H9 (cell line): Measurements from ENCODE around the gene GJE1. TPM values are rescaled to one million over a fixed set of nuclear protein-coding genes. Genes with fewer than 3 reads are reported as not detected.

ENCODE experiments used
- DNase-seq: peaks from one replicate; pipeline ENCODE4 v3.0.0-alpha.2; 2017
- H2AFZ ChIP-seq: one replicate; pipeline ENCODE4 v1.6.1; 2013; ENCODE audit warnings: mild to moderate bottlenecking, low read length, control low read depth, moderate library complexity
- H2AK5ac ChIP-seq: 2 replicates; pipeline ENCODE4 v1.6.1; 2013; ENCODE audit warnings: low read length, control low read depth, mixed read lengths; ENCODE audit not compliant: insufficient read length
- H2BK120ac ChIP-seq: one replicate; pipeline ENCODE4 v1.6.1; 2013; ENCODE audit warnings: low read depth, mild to moderate bottlenecking, low read length, control low read depth, inconsistent platforms; ENCODE audit not compliant: poor library complexity, severe bottlenecking
- H2BK12ac ChIP-seq: 2 replicates; pipeline ENCODE4 v1.6.1; 2013; ENCODE audit warnings: low read length, control low read depth, mixed read lengths, low read depth; ENCODE audit not compliant: insufficient read length
- H2BK15ac ChIP-seq: 2 replicates; pipeline ENCODE4 v1.6.1; 2013; ENCODE audit warnings: low read depth, low read length, control low read depth
- H2BK20ac ChIP-seq: one replicate; pipeline ENCODE4 v1.6.1; 2013; ENCODE audit warnings: low read depth, mild to moderate bottlenecking, low read length, control low read depth, inconsistent platforms; ENCODE audit not compliant: poor library complexity, severe bottlenecking
- H2BK5ac ChIP-seq: 2 replicates; pipeline ENCODE4 v1.6.1; 2013; ENCODE audit warnings: low read length, control low read depth, mixed read lengths; ENCODE audit not compliant: insufficient read length
- H3K14ac ChIP-seq: 2 replicates; pipeline ENCODE4 v1.6.1; 2013; ENCODE audit warnings: low read length, control low read depth; ENCODE audit not compliant: insufficient read depth
- H3K18ac ChIP-seq: 2 replicates; pipeline ENCODE4 v1.6.1; 2013; ENCODE audit warnings: low read depth, mild to moderate bottlenecking, mixed read lengths, low read length, control low read depth; ENCODE audit not compliant: insufficient read length
- H3K23ac ChIP-seq: 2 replicates; pipeline ENCODE4 v1.6.1; 2013; ENCODE audit warnings: low read length, control low read depth, mixed read lengths, low read depth; ENCODE audit not compliant: insufficient read length
- H3K23me2 ChIP-seq: 2 replicates; pipeline ENCODE4 v1.6.1; 2013; ENCODE audit warnings: low read depth, mild to moderate bottlenecking, mixed read lengths, low read length, control low read depth; ENCODE audit not compliant: insufficient read length, poor library complexity, severe bottlenecking
- H3K27ac ChIP-seq: 2 replicates; pipeline ENCODE4 v1.5.1; 2013; ENCODE audit warnings: low read length, control low read depth, mixed read lengths, low read depth; ENCODE audit not compliant: insufficient read length
- H3K27me3 ChIP-seq: 2 replicates; pipeline ENCODE4 v1.6.1; 2013; ENCODE audit warnings: low read length, control low read depth, inconsistent platforms; ENCODE audit not compliant: insufficient read depth
- H3K4ac ChIP-seq: 2 replicates; pipeline ENCODE4 v1.6.1; 2013; ENCODE audit warnings: low read depth, mild to moderate bottlenecking, control low read depth, inconsistent platforms, low read length, moderate library complexity
- H3K4me1 ChIP-seq: 2 replicates; pipeline ENCODE4 v1.6.1; 2013; ENCODE audit warnings: low read length, control low read depth, inconsistent platforms; ENCODE audit not compliant: insufficient read depth
- H3K4me2 ChIP-seq: 2 replicates; pipeline ENCODE4 v1.6.1; 2013; ENCODE audit warnings: low read length, control low read depth, mixed read lengths; ENCODE audit not compliant: insufficient read length, insufficient read depth
- H3K56ac ChIP-seq: 2 replicates; pipeline ENCODE4 v1.6.1; 2013; ENCODE audit warnings: low read depth, mild to moderate bottlenecking, mixed read lengths, low read length, control low read depth; ENCODE audit not compliant: insufficient read length
- H3K79me1 ChIP-seq: 2 replicates; pipeline ENCODE4 v1.6.1; 2013; ENCODE audit warnings: low read depth, mild to moderate bottlenecking, moderate library complexity, low read length, control low read depth, inconsistent platforms; ENCODE audit not compliant: insufficient read depth, poor library complexity, severe bottlenecking
- H3K79me2 ChIP-seq: 2 replicates; pipeline ENCODE4 v1.6.1; 2013; ENCODE audit warnings: low read length, control low read depth, inconsistent platforms; ENCODE audit not compliant: insufficient read depth
- H3K9ac ChIP-seq: 2 replicates; pipeline ENCODE4 v1.6.1; 2013; ENCODE audit warnings: low read length, control low read depth, mixed read lengths; ENCODE audit not compliant: insufficient read length; ENCODE audit errors: extremely low read depth
- H3K9me3 ChIP-seq: one replicate; pipeline ENCODE4 v1.6.1; 2013; ENCODE audit warnings: low read depth, low read length, inconsistent platforms; ENCODE audit not compliant: control insufficient read depth
- H3T11ph ChIP-seq: one replicate; pipeline ENCODE4 v1.6.1; 2013; ENCODE audit warnings: mild to moderate bottlenecking, low read length, control low read depth, inconsistent platforms
- H4K20me1 ChIP-seq: one replicate; pipeline ENCODE4 v1.6.1; 2013; ENCODE audit not compliant: control insufficient read depth, insufficient read length, insufficient read depth
- H4K5ac ChIP-seq: 2 replicates; pipeline ENCODE4 v1.6.1; 2013; ENCODE audit warnings: low read depth, mild to moderate bottlenecking, mixed read lengths, low read length, control low read depth; ENCODE audit not compliant: insufficient read length
- H4K8ac ChIP-seq: replicated peaks from 2 replicates; pipeline ENCODE4 v1.6.1; 2013; ENCODE audit warnings: low read length, control low read depth, mixed read lengths, low read depth; ENCODE audit not compliant: insufficient read length
- H4K91ac ChIP-seq: 2 replicates; pipeline ENCODE4 v1.6.1; 2013; ENCODE audit warnings: low read depth, mild to moderate bottlenecking, moderate library complexity, mixed read lengths, low read length, control low read depth; ENCODE audit not compliant: insufficient read length
- H3K27ac Mint-ChIP-seq, 3 experiments: 2 replicates in 2 of 3; 3 replicates in 1 of 3; pipeline ENCODE4 v1.8.0; 2020 to 2021; ENCODE audit warnings: mixed read lengths in 3 of 3, mild to moderate bottlenecking in 1 of 3, moderate library complexity in 1 of 3
- H3K27me3 Mint-ChIP-seq: 2 replicates; pipeline ENCODE4 v1.8.0; 2021; ENCODE audit warnings: low read depth, mild to moderate bottlenecking, moderate library complexity, mixed read lengths
- H3K36me3 Mint-ChIP-seq, 3 experiments: 2 replicates in 2 of 3; 3 replicates in 1 of 3; pipeline ENCODE4 v1.8.0; 2020 to 2021; ENCODE audit warnings: low read depth in 3 of 3, mixed read lengths in 3 of 3; ENCODE audit not compliant: insufficient read depth in 1 of 3
- H3K4me1 Mint-ChIP-seq, 2 experiments: 2 replicates each; pipeline ENCODE4 v1.8.0; 2020; ENCODE audit warnings: mixed read lengths in 2 of 2
- H3K4me3 Mint-ChIP-seq, 2 experiments: 2 replicates in 1 of 2; 3 replicates in 1 of 2; pipeline ENCODE4 v1.8.0; 2020 to 2021; ENCODE audit warnings: mild to moderate bottlenecking in 2 of 2, mixed read lengths in 2 of 2, moderate library complexity in 1 of 2
- H3K9me3 Mint-ChIP-seq, 2 experiments: 2 replicates in 1 of 2; 3 replicates in 1 of 2; pipeline ENCODE4 v1.8.0; 2020; ENCODE audit warnings: mild to moderate bottlenecking in 2 of 2, mixed read lengths in 2 of 2, moderate library complexity in 1 of 2
- CTCF ChIP-seq: fragments of 200-600 bp; sonication (generic); conservative IDR thresholded peaks from 3 replicates; pipeline ENCODE4 v1.8.0; 2021; ENCODE audit warnings: antibody characterized with exemption, mild to moderate bottlenecking
- WGBS: extraction: QIAGEN DNeasy Blood & Tissue Kit; methylation state at CpG from one replicate; pipeline ENCODE4 v1.1.7; 2013; ENCODE audit warnings: missing lambda C conversion rate, low lambda C conversion rate, mixed read lengths; ENCODE audit not compliant: insufficient read length; ENCODE audit errors: extremely low coverage; 5-methylcytosine and 5-hydroxymethylcytosine counted together
- total RNA-seq: library from RNA; stranded (reverse); gene quantifications from 2 replicates; pipeline ENCODE4 v1.2.1, GENCODE V29; 2021

The GJE1 gene
- total RNA-seq, 1 experiment from 2014 or later = not detected

GRCh38 chr6:142153196-142153595 is 20.5 kb downstream of the GJE1 start:
- H3K27ac Mint-ChIP-seq = peak overlapping the region in 2 of 3 experiments; percentile 51 to 54; a peak in 2 of 7 replicates
- Histone ChIP-seq H3K9me3 (no peaks in the 10 kb centered on the region), H2BK12ac (no peak overlapping the region), H2BK20ac (no peak overlapping the region), H3K14ac (no peak overlapping the region), H4K8ac (no peak overlapping the region), H3T11ph (no peak overlapping the region), H3K79me1 (no peaks in the 10 kb centered on the region), H4K5ac (no peak overlapping the region), H3K4me2 (no peak overlapping the region), H3K4me1 (no peaks in the 10 kb centered on the region), H2BK5ac (no peak overlapping the region), H3K23me2 (no peaks in the 10 kb centered on the region), H3K9ac (no peak overlapping the region), H3K27ac (no peak overlapping the region), H3K79me2 (peaks cover 19% of the 10 kb centered on the region; the same call in 1 of the 2 replicates), H2BK120ac (no peak overlapping the region), H2AFZ (no peak overlapping the region), H2AK5ac (no peak overlapping the region), H3K23ac (no peak overlapping the region), H3K27me3 (no peaks in the 10 kb centered on the region), H3K56ac (no peak overlapping the region), H3K4ac (no peak overlapping the region), H2BK15ac (no peak overlapping the region), H4K91ac (no peak overlapping the region), H4K20me1 (no peaks in the 10 kb centered on the region), H3K18ac (no peak overlapping the region)
- H3K36me3 Mint-ChIP-seq = peaks cover 2 to 9% (median 9%) of the 10 kb centered on the region in 3 experiments; a peak in 5 of 7 replicates
- no peak for TF ChIP-seq CTCF
- H3K9me3 Mint-ChIP-seq = no peaks in the 10 kb centered on the region
- H3K27me3 Mint-ChIP-seq = no peaks in the 10 kb centered on the region
- no peak overlapping the region for H3K4me3 Mint-ChIP-seq
- DNase-seq = no peak
- peaks cover 39 to 57% of the 10 kb centered on the region in 2 experiments for H3K4me1 Mint-ChIP-seq
- WGBS = no CpG with 5 or more reads among the region's 2 CpGs
